Activated naive CD4-positive, alpha-beta T cell treated with anti-CD3 and anti-CD28 coated beads for 36 hours (primary cell): ENCODE results near the gene CNGB1. TPM values are rescaled to one million over a fixed set of nuclear protein-coding genes. Genes with fewer than 3 reads are reported as not detected.
A peak's percentile ranks its signal among the peaks of the same experiment; 100 is the strongest.
"Not testable (repeated sequence)": the region's sequence is repeated elsewhere in the genome, so short reads cannot be mapped to it uniquely, and the experiment has no call there.

ENCODE experiments used
- CTCF ChIA-PET: fragments of 350-600 bp; sonication (Branson Sonifier 250); formaldehyde crosslinking; loops from one replicate; lab custom pipeline; 2021; ENCODE audit warnings: antibody characterized with exemption; lab: Charles Lee
- DNase-seq: peaks from one replicate; pipeline ENCODE4 v3.0.0-alpha.2; 2020
- H3K27ac Mint-ChIP-seq: one replicate; pipeline ENCODE4 v1.8.0; 2021; ENCODE audit warnings: mild to moderate bottlenecking, mixed read lengths
- H3K27me3 Mint-ChIP-seq: one replicate; pipeline ENCODE4 v1.8.0; 2021; ENCODE audit warnings: low read depth, mixed read lengths
- H3K36me3 Mint-ChIP-seq: one replicate; pipeline ENCODE4 v1.8.0; 2021; ENCODE audit warnings: low read depth, mixed read lengths
- H3K4me1 Mint-ChIP-seq: one replicate; pipeline ENCODE4 v1.8.0; 2021; ENCODE audit warnings: low read depth, mixed read lengths
- H3K4me3 Mint-ChIP-seq: one replicate; pipeline ENCODE4 v1.8.0; 2021; ENCODE audit warnings: mild to moderate bottlenecking, moderate library complexity, mixed read lengths
- H3K9me3 Mint-ChIP-seq: one replicate; pipeline ENCODE4 v1.8.0; 2021; ENCODE audit warnings: mixed read lengths
- intact Hi-C: fragments of 100-400 bp; cut with micrococcal nuclease; formaldehyde crosslinking; loops from one replicate; pipeline ENCODE4 v1.15.1; 2023
- total RNA-seq, 2 experiments: library from RNA; stranded (reverse); gene quantifications; one replicate each; pipeline ENCODE4 v1.2.3, GENCODE V29; 2021

Gene CNGB1
- total RNA-seq, 2 experiments from 2014 or later, result not detected

DNA sequence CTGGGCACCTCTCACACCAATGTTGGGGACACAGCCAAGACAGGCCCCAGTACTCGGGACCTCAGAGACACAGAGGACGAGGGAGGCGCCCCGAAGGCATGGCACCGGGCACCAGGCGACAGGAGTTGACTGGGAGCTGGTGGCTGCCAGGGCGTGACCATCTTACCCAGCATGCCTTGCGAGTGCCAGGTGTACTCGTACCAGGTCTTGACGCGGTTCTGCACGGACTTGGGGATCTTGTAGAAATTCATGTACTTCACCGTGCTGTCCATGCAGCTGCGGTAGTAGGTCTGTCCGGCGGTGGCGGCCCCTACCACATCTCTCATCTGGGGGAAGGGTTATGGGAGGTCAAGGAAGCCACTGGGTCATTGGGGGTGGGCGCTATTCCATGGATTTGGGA lies 67.3 kb downstream of the CNGB1 start:
- Mint-ChIP-seq H3K4me1 (peaks cover 2% of the 10 kb centered on the region), H3K36me3 (no peaks in the 10 kb centered on the region), H3K9me3 (no peaks in the 10 kb centered on the region), H3K27me3 (peaks cover 3% of the 10 kb centered on the region), H3K4me3 (no peak overlapping the region), H3K27ac (no peak overlapping the region)
- no peak for DNase-seq
- CTCF ChIA-PET, result no interaction called here
- intact Hi-C loops, result no loop called here

DNA sequence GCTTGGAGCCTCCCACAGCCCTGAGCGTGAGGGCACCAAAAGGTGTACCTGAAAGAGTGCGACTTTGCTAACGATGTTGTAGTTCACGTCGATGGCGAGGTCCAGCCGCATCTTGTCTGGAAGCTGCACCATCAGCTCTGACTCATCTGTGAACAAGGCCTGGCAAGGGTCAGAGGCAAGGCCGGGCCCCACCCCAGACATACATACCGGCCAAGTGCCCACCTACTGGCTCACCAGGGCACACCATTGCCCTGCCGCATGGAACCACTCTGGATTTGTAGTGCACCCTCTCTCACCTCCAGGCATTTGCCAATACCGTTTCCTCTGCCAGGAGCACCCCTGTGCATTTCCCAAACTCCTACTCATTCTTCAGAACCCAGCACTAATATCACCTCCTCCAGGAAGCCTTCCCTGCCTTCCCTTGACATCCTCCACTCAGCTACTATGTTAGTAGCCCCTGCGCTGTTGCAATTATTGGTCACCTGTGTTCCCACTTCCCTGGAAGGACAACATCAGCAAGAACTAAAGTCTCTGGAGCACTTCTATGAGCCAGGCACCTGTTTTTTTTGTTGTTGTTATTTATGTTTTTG lies 69.4 kb downstream of the CNGB1 start:
- no peaks in the 10 kb centered on the region for H3K9me3 Mint-ChIP-seq
- CTCF ChIA-PET, result interaction anchor here (1.0 to 4.8 kb wide), 2 partner anchors 97 to 103 kb away, joined by 3 to 30 read pairs; partner anchors contain the start of gene ZNF319
- no peaks in the 10 kb centered on the region for H3K36me3 Mint-ChIP-seq
- peaks cover 2% of the 10 kb centered on the region for H3K4me1 Mint-ChIP-seq
- no peak for DNase-seq
- intact Hi-C loops, result no loop called here
- no peak overlapping the region for H3K4me3 Mint-ChIP-seq
- no peak overlapping the region for H3K27ac Mint-ChIP-seq
- peaks cover 3% of the 10 kb centered on the region for H3K27me3 Mint-ChIP-seq

GRCh38 chr16:57900796-57901479 lies 70.0 kb downstream of the CNGB1 start:
- no peak overlapping the region for H3K27ac Mint-ChIP-seq
- H3K36me3 Mint-ChIP-seq, result no peaks in the 10 kb centered on the region
- no peak overlapping the region for H3K4me3 Mint-ChIP-seq
- H3K9me3 Mint-ChIP-seq, result no peaks in the 10 kb centered on the region
- H3K4me1 Mint-ChIP-seq, result no peaks in the 10 kb centered on the region
- CTCF ChIA-PET, result interaction anchor here (1.0 to 4.8 kb wide), 3 partner anchors 98 to 104 kb away, joined by 3 to 30 read pairs (median 15); partner anchors contain the start of gene ZNF319
- peaks cover 3% of the 10 kb centered on the region for H3K27me3 Mint-ChIP-seq
- intact Hi-C loops, result no loop called here
- DNase-seq, result no peak

DNA sequence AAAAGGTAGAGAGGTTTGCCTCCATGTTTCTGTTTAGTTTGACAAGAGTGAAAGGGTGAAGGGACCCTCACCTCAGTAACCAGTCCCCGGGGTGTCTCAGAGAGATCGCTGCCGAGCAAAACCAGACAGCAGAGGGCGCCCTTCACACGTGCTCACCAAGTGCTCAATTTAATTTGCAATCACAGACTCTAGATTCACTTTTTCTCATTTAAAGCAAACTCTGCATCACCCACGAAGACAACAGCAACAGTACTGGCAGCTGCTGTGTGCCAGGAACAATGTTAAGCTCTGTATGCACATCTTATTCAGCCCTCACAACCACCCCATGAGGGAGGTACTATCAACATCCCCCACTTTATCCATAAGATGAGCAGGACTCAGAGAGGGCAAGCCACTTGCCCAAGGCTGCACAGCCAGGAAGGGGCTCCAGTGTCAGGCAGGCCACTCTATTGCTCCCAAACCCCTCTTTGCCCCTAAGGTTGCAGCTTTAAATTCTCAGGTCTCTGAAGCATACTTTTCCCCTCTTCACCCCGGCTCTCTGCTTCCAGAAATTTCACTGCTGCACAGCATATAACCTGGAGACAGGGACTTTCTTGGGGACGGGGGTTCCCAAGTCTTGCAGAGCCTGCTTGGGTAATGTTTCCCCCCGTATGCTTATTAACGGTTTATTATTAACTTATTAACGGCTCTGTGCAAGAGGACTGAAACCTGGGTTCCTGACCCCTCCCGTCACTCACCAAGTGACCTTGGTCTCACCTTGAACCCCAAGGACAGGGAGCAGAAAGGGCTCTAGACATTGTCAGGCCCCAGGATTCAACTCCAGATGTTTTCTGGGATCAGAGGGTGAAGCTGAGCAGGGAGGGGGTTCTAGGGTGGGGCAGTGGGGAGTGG lies 70.9 kb downstream of the CNGB1 start:
- intact Hi-C loops, result loop anchor here (1.0 to 5.0 kb wide), 6 partner anchors 98 to 407 kb away; partner anchors contain the start of genes KIFC3 and ZNF319
- Mint-ChIP-seq H3K4me3 (no peak overlapping the region), H3K9me3 (no peaks in the 10 kb centered on the region)

GRCh38 chr16:57898961-57899360 lies 72.0 kb downstream of the CNGB1 start:
- intact Hi-C loops, result loop anchor here (1.0 to 5.0 kb wide), 6 partner anchors 97 to 408 kb away; partner anchors contain the start of genes KIFC3 and ZNF319
- H3K27ac Mint-ChIP-seq, result no peak overlapping the region
- no peak overlapping the region for H3K4me3 Mint-ChIP-seq
- H3K27me3 Mint-ChIP-seq, result peaks cover 3% of the 10 kb centered on the region
- no peaks in the 10 kb centered on the region for H3K36me3 Mint-ChIP-seq
- no peak for DNase-seq
- no peaks in the 10 kb centered on the region for H3K9me3 Mint-ChIP-seq
- CTCF ChIA-PET, result interaction anchor here (0.7 to 4.8 kb wide), 13 partner anchors 8 to 322 kb away, joined by 3 to 30 read pairs (median 4); partner anchors contain the start of gene ZNF319
- H3K4me1 Mint-ChIP-seq, result peaks cover 8% of the 10 kb centered on the region

More for the DNA sequence above, 70.9 kb downstream of the CNGB1 start:
- peak; percentile 83 for DNase-seq
- Mint-ChIP-seq H3K27me3 (peaks cover 3% of the 10 kb centered on the region), H3K4me1 (no peaks in the 10 kb centered on the region), H3K36me3 (no peaks in the 10 kb centered on the region), H3K27ac (no peak overlapping the region)
- CTCF ChIA-PET, result interaction anchor here (0.6 to 4.8 kb wide), 12 partner anchors 17 to 321 kb away, joined by 3 to 30 read pairs (median 4); partner anchors contain the start of gene ZNF319

DNA sequence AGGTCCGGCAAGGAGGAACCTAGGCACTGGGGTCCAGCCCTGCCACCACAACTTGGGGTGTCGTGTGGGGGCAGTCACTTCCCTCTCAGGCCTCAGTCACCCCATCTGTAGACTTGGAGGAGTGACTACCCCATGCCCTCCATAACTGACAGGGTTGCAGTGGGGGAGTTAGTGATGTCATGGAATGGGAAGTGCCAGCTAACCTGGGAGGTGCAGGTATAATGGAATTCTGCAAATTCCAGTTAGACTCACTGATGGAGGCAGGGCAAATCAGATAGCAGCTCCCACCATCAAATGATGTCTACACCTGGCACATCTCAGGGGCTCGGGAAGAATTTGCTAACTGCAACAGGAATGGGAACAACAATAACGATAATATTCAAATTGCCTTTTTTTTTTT lies 72.9 kb downstream of the CNGB1 start:
- Mint-ChIP-seq H3K36me3 (no peaks in the 10 kb centered on the region), H3K9me3 (no peaks in the 10 kb centered on the region), H3K27ac (no peak overlapping the region), H3K4me1 (peaks cover 10% of the 10 kb centered on the region), H3K27me3 (peaks cover 3% of the 10 kb centered on the region), H3K4me3 (no peak overlapping the region)
- no peak for DNase-seq
- intact Hi-C loops, result loop anchor here (2.0 to 5.0 kb wide), 3 partner anchors 96 to 409 kb away; partner anchors contain the start of gene KIFC3
- CTCF ChIA-PET, result interaction anchor here (0.6 to 4.8 kb wide), 7 partner anchors 9 to 223 kb away, joined by 3 to 30 read pairs (median 7); partner anchors contain the start of gene ZNF319

DNA sequence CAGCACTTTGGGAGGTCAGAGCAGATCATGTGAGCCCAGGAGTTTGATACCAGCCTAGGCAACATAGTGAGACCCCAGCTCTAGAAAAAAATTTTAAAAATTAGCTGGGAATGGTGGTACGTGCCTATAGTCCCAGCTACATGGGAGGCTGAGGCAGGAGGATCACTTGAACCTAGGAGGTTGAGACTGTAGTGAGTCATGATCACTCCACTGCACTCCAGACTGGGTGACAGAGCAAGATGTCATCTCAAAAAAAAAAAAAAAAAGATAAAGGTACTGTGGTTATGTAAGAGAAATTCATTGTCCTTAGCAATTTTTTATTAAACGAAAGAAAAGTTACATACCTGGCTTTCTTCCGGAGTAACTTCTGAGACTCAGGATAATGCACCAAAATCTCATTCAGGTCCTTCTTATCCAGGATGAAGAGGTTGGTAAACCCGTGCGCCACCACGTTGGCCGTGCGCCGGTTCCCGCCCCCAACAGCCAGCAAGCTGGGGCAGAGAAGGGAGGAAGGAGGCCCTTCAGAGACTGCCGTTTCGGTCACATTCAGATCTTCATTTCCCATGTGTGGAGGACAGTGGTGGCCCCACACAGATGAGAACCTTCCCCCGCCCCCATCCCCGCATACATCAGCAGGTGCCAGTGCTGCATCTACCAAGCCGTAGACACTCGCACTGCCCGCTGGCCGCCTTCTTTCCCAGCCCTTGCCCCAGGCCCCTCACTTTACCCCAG lies 73.7 kb downstream of the CNGB1 start:
- Mint-ChIP-seq H3K4me3 (no peak overlapping the region), H3K27ac (no peak overlapping the region), H3K36me3 (no peaks in the 10 kb centered on the region), H3K27me3 (peaks cover 5% of the 10 kb centered on the region), H3K4me1 (peaks cover 10% of the 10 kb centered on the region), H3K9me3 (no peaks in the 10 kb centered on the region)
- intact Hi-C loops, result loop anchor here (5.0 kb wide), 2 partner anchors 95 to 410 kb away; partner anchors contain the start of gene KIFC3
- CTCF ChIA-PET, result interaction anchor here (0.6 to 4.8 kb wide), 6 partner anchors 10 to 356 kb away, joined by 3 to 30 read pairs (median 6); partner anchors contain the start of gene ZNF319
- DNase-seq, result no peak

GRCh38 chr16:57895081-57895547 lies 75.8 kb downstream of the CNGB1 start:
- CTCF ChIA-PET, H3K36me3 Mint-ChIP-seq, H3K4me3 Mint-ChIP-seq, DNase-seq, H3K27ac Mint-ChIP-seq, H3K4me1 Mint-ChIP-seq, H3K9me3 Mint-ChIP-seq: not testable (repeated sequence)
- intact Hi-C loops, result loop anchor here (5.0 kb wide), 2 partner anchors 93 to 412 kb away; partner anchors contain the start of gene KIFC3
- peaks cover 14% of the 10 kb centered on the region for H3K27me3 Mint-ChIP-seq

- Mint-ChIP-seq H3K36me3 (no peaks in the 10 kb centered on the region), H3K27ac (no peak overlapping the region), H3K9me3 (no peaks in the 10 kb centered on the region), H3K4me1 (peaks cover 10% of the 10 kb centered on the region), H3K4me3 (no peak overlapping the region), H3K27me3 (peaks cover 12% of the 10 kb centered on the region)
- intact Hi-C loops, result loop anchor here (5.0 kb wide), 2 partner anchors 92 to 413 kb away; partner anchors contain the start of gene KIFC3
- CTCF ChIA-PET, result no interaction called here
- DNase-seq, result no peak
Measured at GRCh38 chr16:57894390-57895080, 76.4 kb downstream of the CNGB1 start.

GRCh38 chr16:57893559-57894389 lies 77.2 kb downstream of the CNGB1 start:
- CTCF ChIA-PET, result no interaction called here
- Mint-ChIP-seq H3K4me3 (no peak overlapping the region), H3K36me3 (no peaks in the 10 kb centered on the region), H3K27me3 (peaks cover 12% of the 10 kb centered on the region), H3K9me3 (no peaks in the 10 kb centered on the region), H3K27ac (no peak overlapping the region), H3K4me1 (peaks cover 10% of the 10 kb centered on the region)
- no peak for DNase-seq
- intact Hi-C loops, result no loop called here
